Caco-2 (cell line): ENCODE measurements around the gene TIMP2. TPM values are rescaled to one million over a fixed set of nuclear protein-coding genes. Genes with fewer than 3 reads are reported as not detected.
A peak's percentile ranks its signal among the peaks of the same experiment; 100 is the strongest.

Source experiments
- BruUV-seq: library from RNA; stranded (reverse); fragments of 400-500 nt; replicated peaks from 2 replicates; lab custom pipeline; 2021; lab: Mats Ljungman, UMichigan
- CTCF ChIA-PET: fragments of 300-600 bp; sonication (Branson Sonifier 250); formaldehyde crosslinking; loops from one replicate; lab custom pipeline; 2022; ENCODE audit warnings: antibody characterized with exemption; lab: Charles Lee
- POLR2A ChIA-PET: fragments of 300-600 bp; sonication (Branson Sonifier 250); formaldehyde crosslinking; loops from one replicate; lab custom pipeline; 2022; ENCODE audit warnings: antibody characterized with exemption; lab: Charles Lee
- DNase-seq, 2 experiments: peaks; one replicate each; pipeline versions ENCODE4 v3.0.0 to v3.0.0-alpha.2; 2020 to 2022
- H3K27me3 ChIP-seq: replicated peaks from 2 replicates; pipeline ENCODE4 v1.6.0; 2011; ENCODE audit warnings: low read length; ENCODE audit not compliant: control insufficient read depth, insufficient read depth
- H3K36me3 ChIP-seq: 2 replicates; pipeline ENCODE4 v1.5.1; 2011; ENCODE audit warnings: low read length; ENCODE audit not compliant: control insufficient read depth, insufficient read depth
- H3K4me1 ChIP-seq: fragments of 250-450 bp; sonication (Bioruptor Pico); 2 replicates; pipeline ENCODE4 v1.5.1; 2020; ENCODE audit warnings: mild to moderate bottlenecking
- H3K4me3 ChIP-seq: 2 replicates; pipeline ENCODE4 v1.5.1; 2011; ENCODE audit warnings: low read depth, mild to moderate bottlenecking, control low read depth, low read length
- H3K9me3 ChIP-seq: fragments of 250-450 bp; sonication (Bioruptor Pico); 2 replicates; pipeline ENCODE4 v1.5.1; 2020; ENCODE audit warnings: mild to moderate bottlenecking, moderate library complexity
- H3K27ac Mint-ChIP-seq: one replicate; pipeline ENCODE4 v1.8.0; 2022; ENCODE audit warnings: mixed read lengths; ENCODE audit not compliant: unreplicated experiment
- H3K27me3 Mint-ChIP-seq: one replicate; pipeline ENCODE4 v1.8.0; 2022; ENCODE audit warnings: mixed read lengths; ENCODE audit not compliant: insufficient read depth, unreplicated experiment
- H3K36me3 Mint-ChIP-seq: one replicate; pipeline ENCODE4 v1.8.0; 2022; ENCODE audit warnings: mild to moderate bottlenecking, mixed read lengths; ENCODE audit not compliant: insufficient read depth, unreplicated experiment
- H3K4me1 Mint-ChIP-seq: one replicate; pipeline ENCODE4 v1.8.0; 2022; ENCODE audit warnings: low read depth, mixed read lengths; ENCODE audit not compliant: unreplicated experiment
- H3K4me3 Mint-ChIP-seq: one replicate; pipeline ENCODE4 v1.8.0; 2022; ENCODE audit warnings: mild to moderate bottlenecking, moderate library complexity, mixed read lengths; ENCODE audit not compliant: unreplicated experiment
- H3K9me3 Mint-ChIP-seq: one replicate; pipeline ENCODE4 v1.8.0; 2022; ENCODE audit warnings: mixed read lengths; ENCODE audit not compliant: unreplicated experiment
- CTCF ChIP-seq, 2 experiments: fragments of 200-600 bp in 1 of 2; IDR thresholded peaks; 1 replicate in 1 of 2; 2 replicates in 1 of 2; pipeline versions ENCODE4 v1.5.1 to v1.8.0; 2011 to 2022; ENCODE audit warnings: antibody characterized with exemption in 1 of 2, control low read depth in 1 of 2, inconsistent platforms in 1 of 2, low read depth in 1 of 2, low read length in 1 of 2, mild to moderate bottlenecking in 1 of 2, moderate library complexity in 1 of 2; ENCODE audit not compliant: insufficient read depth in 1 of 2, severe bottlenecking in 1 of 2, unreplicated experiment in 1 of 2
- intact Hi-C: fragments of 100-400 bp; cut with micrococcal nuclease; formaldehyde crosslinking; loops from one replicate; pipeline ENCODE4 v1.10.0; 2022; ENCODE audit not compliant: unreplicated experiment
- total RNA-seq: library from RNA; stranded (reverse); gene quantifications from 2 replicates; pipeline ENCODE4 v1.2.3, GENCODE V29; 2022

TIMP2 gene
- total RNA-seq, 1 experiment from 2014 or later, result 70.1 TPM

GRCh38 chr17:78838574-78839005 lies 86.6 kb downstream of the TIMP2 start:
- H3K27me3 Mint-ChIP-seq, result no peaks in the 10 kb centered on the region
- no peak for DNase-seq
- H3K4me1 Mint-ChIP-seq, result peaks cover 16% of the 10 kb centered on the region
- no peaks in the 10 kb centered on the region for H3K9me3 Mint-ChIP-seq
- ChIA-PET CTCF (no interaction called here), POLR2A (no interaction called here)
- H3K4me3 Mint-ChIP-seq, result peak overlapping the region; percentile 87
- no peaks in the 10 kb centered on the region for H3K27me3 ChIP-seq
- no peak for TF ChIP-seq CTCF (IDR thresholded peaks at IDR 0.05; ENCODE audit: insufficient read depth in 1 of 2, low read depth in 1 of 2, low read length in 1 of 2, severe bottlenecking in 1 of 2, unreplicated experiment in 1 of 2)
- H3K36me3 Mint-ChIP-seq, result peaks cover 65% of the 10 kb centered on the region
- H3K9me3 ChIP-seq, result no peaks in the 10 kb centered on the region
- no TSS peak for BruUV-seq
- H3K27ac Mint-ChIP-seq, result peak overlapping the region; percentile 83
- intact Hi-C loops, result no loop called here
- peak overlapping the region; percentile 66; the same call in 1 of the 2 replicates for H3K4me3 ChIP-seq
- H3K36me3 ChIP-seq, result peaks cover 5% of the 10 kb centered on the region
- H3K4me1 ChIP-seq, result peaks cover 28% of the 10 kb centered on the region

DNA sequence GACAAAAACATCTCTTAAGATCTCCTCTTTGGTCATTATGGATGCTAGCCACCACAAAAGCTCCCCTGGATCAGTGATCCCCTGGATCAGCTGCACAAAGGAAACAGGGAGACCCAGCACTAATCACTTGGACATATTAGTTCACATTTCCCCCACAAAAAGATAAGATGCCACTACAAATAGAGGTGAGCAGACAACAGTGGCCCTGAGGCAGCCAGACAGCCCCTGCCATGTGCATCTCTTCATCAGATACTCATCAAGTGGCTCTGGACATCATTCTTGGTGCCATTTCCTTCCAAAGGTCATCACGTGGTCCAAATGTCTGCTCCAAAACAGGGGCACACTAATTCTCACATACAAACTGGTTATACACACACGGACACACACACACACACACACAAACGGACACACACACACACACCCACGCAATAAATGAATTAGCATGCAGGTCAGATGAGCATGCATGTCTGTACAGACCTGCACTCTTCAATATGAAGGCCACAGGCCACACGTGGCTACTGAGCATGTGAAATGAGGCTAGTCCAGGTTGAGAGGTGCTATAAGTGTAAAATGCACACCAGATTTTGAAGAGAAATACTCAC lies 88.7 kb downstream of the TIMP2 start:
- Mint-ChIP-seq H3K36me3 (peaks cover 86% of the 10 kb centered on the region), H3K4me1 (peaks cover 16% of the 10 kb centered on the region), H3K4me3 (no peak overlapping the region), H3K9me3 (no peaks in the 10 kb centered on the region), H3K27me3 (no peaks in the 10 kb centered on the region), H3K27ac (no peak overlapping the region)
- Histone ChIP-seq H3K4me3 (no peak overlapping the region), H3K4me1 (peaks cover 10% of the 10 kb centered on the region), H3K9me3 (no peaks in the 10 kb centered on the region), H3K27me3 (no peaks in the 10 kb centered on the region), H3K36me3 (peaks cover 8% of the 10 kb centered on the region)
- no TSS peak for BruUV-seq
- no peak for DNase-seq
- TF ChIP-seq CTCF (IDR thresholded peaks at IDR 0.05; ENCODE audit: insufficient read depth in 1 of 2, low read depth in 1 of 2, low read length in 1 of 2, severe bottlenecking in 1 of 2, unreplicated experiment in 1 of 2), result no peak
- POLR2A ChIA-PET, result no interaction called here
- CTCF ChIA-PET, result no interaction called here
- intact Hi-C loops, result no loop called here

DNA sequence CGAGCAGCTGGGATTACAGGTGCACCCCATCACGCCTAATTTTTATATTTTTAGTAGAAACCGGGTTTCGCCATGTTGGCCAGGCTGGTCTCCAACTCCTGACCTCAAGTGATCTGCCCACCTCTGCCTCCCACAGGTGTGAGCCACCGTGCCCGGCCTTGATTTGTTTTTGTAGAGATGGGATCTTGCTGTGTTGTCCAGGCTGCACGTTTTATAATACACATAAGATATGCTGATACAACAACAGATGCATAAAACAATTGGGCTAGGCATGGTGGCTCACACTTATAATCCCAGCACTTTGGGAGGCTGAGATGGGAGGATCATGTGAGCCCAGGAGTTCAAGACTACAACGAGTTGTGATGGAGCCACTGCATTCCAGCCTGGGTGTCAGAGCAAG lies 90.6 kb downstream of the TIMP2 start:
- BruUV-seq, result no TSS peak
- TF ChIP-seq CTCF (IDR thresholded peaks at IDR 0.05; ENCODE audit: insufficient read depth in 1 of 2, low read depth in 1 of 2, low read length in 1 of 2, severe bottlenecking in 1 of 2, unreplicated experiment in 1 of 2), result no peak
- peaks cover 9% of the 10 kb centered on the region for H3K4me1 ChIP-seq
- H3K36me3 ChIP-seq, result peaks cover 8% of the 10 kb centered on the region
- no peaks in the 10 kb centered on the region for H3K27me3 ChIP-seq
- Mint-ChIP-seq H3K4me3 (no peak overlapping the region), H3K27ac (no peak overlapping the region), H3K27me3 (no peaks in the 10 kb centered on the region), H3K9me3 (no peaks in the 10 kb centered on the region), H3K4me1 (peaks cover 12% of the 10 kb centered on the region), H3K36me3 (peaks cover 95% of the 10 kb centered on the region)
- H3K9me3 ChIP-seq, result no peaks in the 10 kb centered on the region
- no peak for DNase-seq
- POLR2A ChIA-PET, result no interaction called here
- no peak overlapping the region for H3K4me3 ChIP-seq
- CTCF ChIA-PET, result no interaction called here
- intact Hi-C loops, result no loop called here
